ENCODE results near the gene SMIM21.

SMIM21 gene

DNA sequence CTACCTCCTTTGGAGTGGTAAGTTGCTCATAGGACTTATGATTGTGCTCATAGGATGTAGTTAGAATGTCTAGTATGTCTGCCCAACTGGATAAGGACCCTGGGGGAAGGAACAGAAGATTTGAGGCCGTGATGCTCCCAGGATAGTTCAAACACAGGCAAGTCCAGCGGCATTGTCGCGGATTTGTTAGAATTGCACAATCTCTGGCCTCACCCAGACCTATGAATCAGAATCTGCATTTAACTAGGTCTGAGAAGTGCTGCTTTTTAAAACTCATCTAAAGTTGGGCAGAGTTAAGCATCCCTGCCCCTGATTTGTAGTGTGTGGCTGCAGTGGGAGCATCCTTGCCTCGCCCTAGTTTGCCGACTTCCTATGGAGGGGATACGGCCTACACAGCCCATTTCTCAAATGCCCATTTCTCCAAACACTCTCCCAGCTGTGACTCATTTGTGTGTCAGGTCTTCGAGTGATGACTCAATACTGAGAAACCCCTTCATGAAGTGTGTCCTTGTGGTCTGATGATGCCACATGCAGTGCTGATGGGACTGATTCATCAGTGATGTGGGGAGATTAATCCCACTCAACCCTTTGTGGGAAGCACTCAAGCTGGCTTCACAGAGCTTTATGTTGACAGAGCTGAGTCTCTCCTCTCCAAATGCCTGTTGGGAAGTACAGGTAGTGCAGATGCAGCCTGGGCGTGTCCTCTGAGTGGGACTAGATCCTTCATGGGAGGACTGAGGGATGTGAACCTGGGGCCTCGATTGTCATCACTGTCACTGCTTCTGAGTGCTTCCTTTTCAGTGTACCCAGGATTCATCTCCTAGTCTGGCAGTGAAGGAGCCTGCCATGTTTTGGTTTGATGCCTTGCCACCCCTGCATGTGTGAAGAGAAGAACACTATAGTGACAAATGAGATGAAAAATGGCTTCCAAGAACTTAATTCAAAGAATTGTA, 18.7 kb downstream of the SMIM21 start (continued):
- TF ChIP-seq KLF10 (tag by site-specific recombination; IDR thresholded peaks at IDR 0.05) (no peak), ZNF174 (tag by site-specific recombination; IDR thresholded peaks at IDR 0.05) (no peak), ZNF747 (tag by site-specific recombination; IDR thresholded peaks at IDR 0.05) (no peak), ZNF354C (tag by site-specific recombination; IDR thresholded peaks at IDR 0.05; ENCODE audit: borderline replicate concordance, low read depth) (no peak), ZNF610 (tag by site-specific recombination; IDR thresholded peaks at IDR 0.05; ENCODE audit: borderline replicate concordance) (no peak), ZNF792 (tag by site-specific recombination; IDR thresholded peaks at IDR 0.05) (no peak), CTCF (tag by site-specific recombination; IDR thresholded peaks at IDR 0.05) (no peak), ZNF544 (tag by site-specific recombination; IDR thresholded peaks at IDR 0.05) (no peak), EGR2 (tag by site-specific recombination; IDR thresholded peaks at IDR 0.05; ENCODE audit: low read depth) (peak; percentile 76), ZNF148 (tag by site-specific recombination; IDR thresholded peaks at IDR 0.05; ENCODE audit: borderline replicate concordance) (no peak), ZNF16 (tag by site-specific recombination; IDR thresholded peaks at IDR 0.05; ENCODE audit: low read depth) (no peak), ZXDB (tag by site-specific recombination; IDR thresholded peaks at IDR 0.05) (no peak), SP7 (tag by site-specific recombination; IDR thresholded peaks at IDR 0.05) (peak; percentile 91), ZNF830 (tag by site-specific recombination; IDR thresholded peaks at IDR 0.05; ENCODE audit: low read depth) (no peak), ZNF221 (tag by site-specific recombination; IDR thresholded peaks at IDR 0.05; ENCODE audit: borderline replicate concordance) (no peak)
- TF ChIP-seq, protein P1, sequence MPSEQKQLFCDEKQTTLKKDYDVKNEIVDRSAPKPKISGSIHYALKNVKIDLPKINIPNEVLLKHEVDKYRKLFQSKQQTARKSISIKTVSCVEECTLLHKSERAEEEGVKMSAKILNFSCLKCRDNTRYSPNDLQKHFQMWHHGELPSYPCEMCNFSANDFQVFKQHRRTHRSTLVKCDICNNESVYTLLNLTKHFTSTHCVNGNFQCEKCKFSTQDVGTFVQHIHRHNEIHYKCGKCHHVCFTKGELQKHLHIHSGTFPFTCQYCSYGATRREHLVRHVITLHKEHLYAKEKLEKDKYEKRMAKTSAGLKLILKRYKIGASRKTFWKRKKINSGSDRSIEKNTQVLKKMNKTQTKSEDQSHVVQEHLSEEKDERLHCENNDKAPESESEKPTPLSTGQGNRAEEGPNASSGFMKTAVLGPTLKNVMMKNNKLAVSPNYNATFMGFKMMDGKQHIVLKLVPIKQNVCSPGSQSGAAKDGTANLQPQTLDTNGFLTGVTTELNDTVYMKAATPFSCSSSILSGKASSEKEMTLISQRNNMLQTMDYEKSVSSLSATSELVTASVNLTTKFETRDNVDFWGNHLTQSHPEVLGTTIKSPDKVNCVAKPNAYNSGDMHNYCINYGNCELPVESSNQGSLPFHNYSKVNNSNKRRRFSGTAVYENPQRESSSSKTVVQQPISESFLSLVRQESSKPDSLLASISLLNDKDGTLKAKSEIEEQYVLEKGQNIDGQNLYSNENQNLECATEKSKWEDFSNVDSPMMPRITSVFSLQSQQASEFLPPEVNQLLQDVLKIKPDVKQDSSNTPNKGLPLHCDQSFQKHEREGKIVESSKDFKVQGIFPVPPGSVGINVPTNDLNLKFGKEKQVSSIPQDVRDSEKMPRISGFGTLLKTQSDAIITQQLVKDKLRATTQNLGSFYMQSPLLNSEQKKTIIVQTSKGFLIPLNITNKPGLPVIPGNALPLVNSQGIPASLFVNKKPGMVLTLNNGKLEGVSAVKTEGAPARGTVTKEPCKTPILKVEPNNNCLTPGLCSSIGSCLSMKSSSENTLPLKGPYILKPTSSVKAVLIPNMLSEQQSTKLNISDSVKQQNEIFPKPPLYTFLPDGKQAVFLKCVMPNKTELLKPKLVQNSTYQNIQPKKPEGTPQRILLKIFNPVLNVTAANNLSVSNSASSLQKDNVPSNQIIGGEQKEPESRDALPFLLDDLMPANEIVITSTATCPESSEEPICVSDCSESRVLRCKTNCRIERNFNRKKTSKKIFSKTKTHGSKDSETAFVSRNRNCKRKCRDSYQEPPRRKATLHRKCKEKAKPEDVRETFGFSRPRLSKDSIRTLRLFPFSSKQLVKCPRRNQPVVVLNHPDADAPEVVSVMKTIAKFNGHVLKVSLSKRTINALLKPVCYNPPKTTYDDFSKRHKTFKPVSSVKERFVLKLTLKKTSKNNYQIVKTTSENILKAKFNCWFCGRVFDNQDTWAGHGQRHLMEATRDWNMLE (tag by site-specific recombination; conservative IDR thresholded peaks at IDR 0.05; ENCODE audit: low read depth), result peak; percentile 21; the same call in 1 of the 2 replicates
- TF ChIP-seq, protein P2, sequence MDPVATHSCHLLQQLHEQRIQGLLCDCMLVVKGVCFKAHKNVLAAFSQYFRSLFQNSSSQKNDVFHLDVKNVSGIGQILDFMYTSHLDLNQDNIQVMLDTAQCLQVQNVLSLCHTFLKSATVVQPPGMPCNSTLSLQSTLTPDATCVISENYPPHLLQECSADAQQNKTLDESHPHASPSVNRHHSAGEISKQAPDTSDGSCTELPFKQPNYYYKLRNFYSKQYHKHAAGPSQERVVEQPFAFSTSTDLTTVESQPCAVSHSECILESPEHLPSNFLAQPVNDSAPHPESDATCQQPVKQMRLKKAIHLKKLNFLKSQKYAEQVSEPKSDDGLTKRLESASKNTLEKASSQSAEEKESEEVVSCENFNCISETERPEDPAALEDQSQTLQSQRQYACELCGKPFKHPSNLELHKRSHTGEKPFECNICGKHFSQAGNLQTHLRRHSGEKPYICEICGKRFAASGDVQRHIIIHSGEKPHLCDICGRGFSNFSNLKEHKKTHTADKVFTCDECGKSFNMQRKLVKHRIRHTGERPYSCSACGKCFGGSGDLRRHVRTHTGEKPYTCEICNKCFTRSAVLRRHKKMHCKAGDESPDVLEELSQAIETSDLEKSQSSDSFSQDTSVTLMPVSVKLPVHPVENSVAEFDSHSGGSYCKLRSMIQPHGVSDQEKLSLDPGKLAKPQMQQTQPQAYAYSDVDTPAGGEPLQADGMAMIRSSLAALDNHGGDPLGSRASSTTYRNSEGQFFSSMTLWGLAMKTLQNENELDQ (tag by site-specific recombination; IDR thresholded peaks at IDR 0.05; ENCODE audit: low read depth), result no peak
- TF ChIP-seq, protein P3, sequence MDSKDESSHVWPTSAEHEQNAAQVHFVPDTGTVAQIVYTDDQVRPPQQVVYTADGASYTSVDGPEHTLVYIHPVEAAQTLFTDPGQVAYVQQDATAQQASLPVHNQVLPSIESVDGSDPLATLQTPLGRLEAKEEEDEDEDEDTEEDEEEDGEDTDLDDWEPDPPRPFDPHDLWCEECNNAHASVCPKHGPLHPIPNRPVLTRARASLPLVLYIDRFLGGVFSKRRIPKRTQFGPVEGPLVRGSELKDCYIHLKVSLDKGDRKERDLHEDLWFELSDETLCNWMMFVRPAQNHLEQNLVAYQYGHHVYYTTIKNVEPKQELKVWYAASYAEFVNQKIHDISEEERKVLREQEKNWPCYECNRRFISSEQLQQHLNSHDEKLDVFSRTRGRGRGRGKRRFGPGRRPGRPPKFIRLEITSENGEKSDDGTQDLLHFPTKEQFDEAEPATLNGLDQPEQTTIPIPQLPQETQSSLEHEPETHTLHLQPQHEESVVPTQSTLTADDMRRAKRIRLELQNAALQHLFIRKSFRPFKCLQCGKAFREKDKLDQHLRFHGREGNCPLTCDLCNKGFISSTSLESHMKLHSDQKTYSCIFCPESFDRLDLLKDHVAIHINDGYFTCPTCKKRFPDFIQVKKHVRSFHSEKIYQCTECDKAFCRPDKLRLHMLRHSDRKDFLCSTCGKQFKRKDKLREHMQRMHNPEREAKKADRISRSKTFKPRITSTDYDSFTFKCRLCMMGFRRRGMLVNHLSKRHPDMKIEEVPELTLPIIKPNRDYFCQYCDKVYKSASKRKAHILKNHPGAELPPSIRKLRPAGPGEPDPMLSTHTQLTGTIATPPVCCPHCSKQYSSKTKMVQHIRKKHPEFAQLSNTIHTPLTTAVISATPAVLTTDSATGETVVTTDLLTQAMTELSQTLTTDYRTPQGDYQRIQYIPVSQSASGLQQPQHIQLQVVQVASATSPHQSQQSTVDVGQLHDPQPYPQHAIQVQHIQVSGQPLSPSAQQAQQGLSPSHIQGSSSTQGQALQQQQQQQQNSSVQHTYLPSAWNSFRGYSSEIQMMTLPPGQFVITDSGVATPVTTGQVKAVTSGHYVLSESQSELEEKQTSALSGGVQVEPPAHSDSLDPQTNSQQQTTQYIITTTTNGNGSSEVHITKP (tag by site-specific recombination; IDR thresholded peaks at IDR 0.05), result peak; percentile 87
- TF ChIP-seq, protein P4, sequence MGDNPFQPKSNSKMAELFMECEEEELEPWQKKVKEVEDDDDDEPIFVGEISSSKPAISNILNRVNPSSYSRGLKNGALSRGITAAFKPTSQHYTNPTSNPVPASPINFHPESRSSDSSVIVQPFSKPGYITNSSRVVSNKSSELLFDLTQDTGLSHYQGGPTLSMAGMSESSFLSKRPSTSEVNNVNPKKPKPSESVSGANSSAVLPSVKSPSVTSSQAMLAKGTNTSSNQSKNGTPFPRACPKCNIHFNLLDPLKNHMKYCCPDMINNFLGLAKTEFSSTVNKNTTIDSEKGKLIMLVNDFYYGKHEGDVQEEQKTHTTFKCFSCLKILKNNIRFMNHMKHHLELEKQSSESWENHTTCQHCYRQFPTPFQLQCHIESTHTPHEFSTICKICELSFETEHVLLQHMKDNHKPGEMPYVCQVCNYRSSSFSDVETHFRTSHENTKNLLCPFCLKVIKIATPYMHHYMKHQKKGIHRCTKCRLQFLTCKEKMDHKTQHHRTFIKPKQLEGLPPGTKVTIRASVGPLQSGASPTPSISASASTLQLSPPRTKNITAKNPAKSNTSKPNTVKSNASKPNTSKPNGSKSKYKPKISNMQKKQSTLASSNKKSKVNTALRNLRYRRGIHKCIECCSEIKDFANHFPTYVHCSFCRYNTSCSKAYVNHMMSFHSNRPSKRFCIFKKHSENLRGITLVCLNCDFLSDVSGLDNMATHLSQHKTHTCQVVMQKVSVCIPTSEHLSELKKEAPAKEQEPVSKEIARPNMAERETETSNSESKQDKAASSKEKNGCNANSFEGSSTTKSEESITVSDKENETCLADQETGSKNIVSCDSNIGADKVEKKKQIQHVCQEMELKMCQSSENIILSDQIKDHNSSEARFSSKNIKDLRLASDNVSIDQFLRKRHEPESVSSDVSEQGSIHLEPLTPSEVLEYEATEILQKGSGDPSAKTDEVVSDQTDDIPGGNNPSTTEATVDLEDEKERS (tag by site-specific recombination; IDR thresholded peaks at IDR 0.05), result no peak
